ENCODE measurements around the gene HLA-DMA.

GRCh38 chr6:32905078-32905477 lies 47.8 kb downstream of the HLA-DMA start:
- no peak for TF ChIP-seq CTCF (IDR thresholded peaks at IDR 0.05; ENCODE audit: insufficient read depth, low read length, poor library complexity, severe bottlenecking)
- no peak for TF ChIP-seq EZH2phosphoT487 (conservative IDR thresholded peaks at IDR 0.05; ENCODE audit: low read length)

All from SU-DHL-6 (cell line).